Psoas muscle (tissue), 8 donors: ENCODE results near the gene CCDC88C. TPM values are rescaled to one million over a fixed set of nuclear protein-coding genes. Genes with fewer than 3 reads are reported as not detected.
"Not testable (repeated sequence)": the region's sequence is repeated elsewhere in the genome, so short reads cannot be mapped to it uniquely, and the experiment has no call there.

Experiments used
- ATAC-seq, 4 donors: fragments of 200-7000 bp; cut with Tn5 transposase; one replicate each; pipeline ENCODE4 v1.9.1; 2020; ENCODE audit warnings: moderate library complexity in 3 of 4, mild to moderate bottlenecking in 2 of 4
- DNase-seq, 2 donors: peaks; one replicate each; pipeline ENCODE4 v3.0.0-alpha.2; 2020
- H3K27ac ChIP-seq: fragments of 200-600 bp; one replicate; pipeline ENCODE4 v1.8.0; 2022
- H3K27me3 ChIP-seq, 3 donors: fragments of 200-600 bp in 1 of 3; one replicate each; pipeline versions ENCODE4 v1.6.1 to v1.8.0; 2013 to 2022; ENCODE audit warnings: low read length in 2 of 3, mild to moderate bottlenecking in 2 of 3, moderate library complexity in 1 of 3; ENCODE audit not compliant: insufficient read depth in 3 of 3
- H3K36me3 ChIP-seq, 2 donors: fragments of 200-600 bp in 1 of 2; one replicate each; pipeline versions ENCODE4 v1.6.1 to v1.8.0; 2013 to 2022; ENCODE audit warnings: low read depth in 1 of 2, mild to moderate bottlenecking in 1 of 2, moderate library complexity in 1 of 2; ENCODE audit not compliant: insufficient read depth in 1 of 2
- H3K4me1 ChIP-seq: fragments of 200-600 bp; one replicate; pipeline ENCODE4 v1.8.0; 2022
- H3K4me3 ChIP-seq: fragments of 200-600 bp; one replicate; pipeline ENCODE4 v1.8.0; 2022; ENCODE audit warnings: mild to moderate bottlenecking
- H3K9me3 ChIP-seq: fragments of 200-600 bp; one replicate; pipeline ENCODE4 v1.8.0; 2022
- WGBS, 3 donors: extraction: QIAGEN DNeasy Blood & Tissue Kit; methylation state at CpG; one replicate each; pipeline versions ENCODE4 v1.1.6 to v1.1.7; 2013; 5-methylcytosine and 5-hydroxymethylcytosine counted together
- intact Hi-C, 2 donors: fragments of 100-400 bp; cut with DNase I; formaldehyde crosslinking; loops; one replicate each; pipeline versions ENCODE4 v1.11.0 to v1.14.2; 2022
- polyA plus RNA-seq, 3 donors: library from polyadenylated mRNA; stranded (reverse); fragments of 200-250 nt; gene quantifications; one replicate each; pipeline ENCODE4 v1.2.3, GENCODE V29; 2013
- total RNA-seq, 4 donors: library from RNA; stranded (reverse); fragmentation: NEBNext Ultra II Directional in 2 of 4; extraction: Animal tissue kit (Norgen Biotek cat#: 25700) in 2 of 4; gene quantifications; one replicate each; pipeline versions ENCODE4 v1.2.1 to v1.2.4, GENCODE V29; 2021 to 2023
- TF ChIP-seq, protein P1 (sequence below): fragments of 200-600 bp; IDR thresholded peaks from one replicate; pipeline ENCODE4 v1.8.0; 2022; ENCODE audit warnings: antibody characterized with exemption
- donor health status: healthy with polysubstance abuse.
- donor health status: DM: no; HTN: no; CAD: no; lungs with moderate emphysema.
- donor health status: Bipolar disorder and iron deficiency.
- donor health status: healthy.
- donor health status: DM: yes; HTN: yes; CAD: no.
- donor health status: DM: no; HTN: no; CAD: no.
- donor health status: DM: no; HTN: no; CAD: no.
- donor health status: DM: yes; HTN: yes; CAD: no.

The CCDC88C gene
- total and polyA plus RNA-seq, 7 donors: 0.49 to 3.9 (median 2.4) TPM

DNA sequence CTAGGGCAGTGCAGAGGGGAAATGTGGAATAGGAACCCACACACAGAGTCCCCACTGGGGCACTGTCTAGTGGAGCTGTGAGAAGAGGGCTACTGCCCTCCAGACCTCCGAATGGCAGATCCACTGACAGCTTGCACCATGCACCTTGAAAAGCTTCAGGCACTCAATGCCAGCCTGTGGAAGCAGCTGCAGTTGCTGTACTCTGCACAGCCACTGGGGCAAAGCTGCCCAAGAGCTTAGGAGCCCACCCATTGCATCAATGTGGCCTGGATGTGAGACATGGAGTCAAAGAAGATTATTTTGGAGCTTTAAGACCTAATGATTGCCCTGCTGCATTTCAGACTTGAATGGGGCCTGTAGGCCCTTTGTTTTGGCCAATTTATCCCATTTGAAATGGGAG lies 21.7 kb upstream of the CCDC88C start:
- intact Hi-C loops: no loop called here
- H3K27me3 ChIP-seq: no peaks in the 10 kb centered on the region
- ATAC-seq: no peak
- WGBS, 3 donors: 86 to 94% (median 89%) methylated on average over 1 of the region's 1 CpG
- TF ChIP-seq, protein P1, sequence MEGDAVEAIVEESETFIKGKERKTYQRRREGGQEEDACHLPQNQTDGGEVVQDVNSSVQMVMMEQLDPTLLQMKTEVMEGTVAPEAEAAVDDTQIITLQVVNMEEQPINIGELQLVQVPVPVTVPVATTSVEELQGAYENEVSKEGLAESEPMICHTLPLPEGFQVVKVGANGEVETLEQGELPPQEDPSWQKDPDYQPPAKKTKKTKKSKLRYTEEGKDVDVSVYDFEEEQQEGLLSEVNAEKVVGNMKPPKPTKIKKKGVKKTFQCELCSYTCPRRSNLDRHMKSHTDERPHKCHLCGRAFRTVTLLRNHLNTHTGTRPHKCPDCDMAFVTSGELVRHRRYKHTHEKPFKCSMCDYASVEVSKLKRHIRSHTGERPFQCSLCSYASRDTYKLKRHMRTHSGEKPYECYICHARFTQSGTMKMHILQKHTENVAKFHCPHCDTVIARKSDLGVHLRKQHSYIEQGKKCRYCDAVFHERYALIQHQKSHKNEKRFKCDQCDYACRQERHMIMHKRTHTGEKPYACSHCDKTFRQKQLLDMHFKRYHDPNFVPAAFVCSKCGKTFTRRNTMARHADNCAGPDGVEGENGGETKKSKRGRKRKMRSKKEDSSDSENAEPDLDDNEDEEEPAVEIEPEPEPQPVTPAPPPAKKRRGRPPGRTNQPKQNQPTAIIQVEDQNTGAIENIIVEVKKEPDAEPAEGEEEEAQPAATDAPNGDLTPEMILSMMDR: no peak
- H3K36me3 ChIP-seq: no peaks in the 10 kb centered on the region
- no peaks in the 10 kb centered on the region for H3K4me1 ChIP-seq
- DNase-seq: no peak
- no peak overlapping the region for H3K27ac ChIP-seq
- no peak overlapping the region for H3K4me3 ChIP-seq
- no peaks in the 10 kb centered on the region for H3K9me3 ChIP-seq

DNA sequence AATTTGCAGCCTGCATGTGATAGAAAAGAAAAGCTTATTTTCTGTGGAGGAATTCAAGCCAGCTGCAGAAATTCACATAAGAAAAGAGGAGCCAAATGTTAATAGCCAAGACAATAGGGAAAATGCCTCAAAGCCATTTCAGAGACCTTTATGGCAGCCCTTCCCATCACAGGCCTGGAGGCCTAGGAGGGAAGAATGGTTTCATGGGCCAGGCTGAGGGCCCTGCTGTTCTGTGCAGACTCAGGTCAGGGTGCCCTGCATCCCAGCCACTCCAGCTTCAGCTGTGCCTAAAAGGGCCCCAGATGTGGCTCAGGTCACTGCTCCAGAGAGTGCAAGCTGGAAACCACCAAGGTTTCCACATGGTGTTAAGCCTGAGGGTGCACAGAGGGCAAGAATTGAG lies 21.2 kb upstream of the CCDC88C start:
- DNase-seq (no peak), ATAC-seq (no peak)
- no peaks in the 10 kb centered on the region for H3K9me3 ChIP-seq
- intact Hi-C loops: no loop called here
- no peaks in the 10 kb centered on the region for H3K4me1 ChIP-seq
- H3K36me3 ChIP-seq: no peaks in the 10 kb centered on the region
- no peaks in the 10 kb centered on the region for H3K27me3 ChIP-seq
- TF ChIP-seq, protein P1: no peak
- H3K4me3 ChIP-seq: no peak overlapping the region
- H3K27ac ChIP-seq: no peak overlapping the region

DNA sequence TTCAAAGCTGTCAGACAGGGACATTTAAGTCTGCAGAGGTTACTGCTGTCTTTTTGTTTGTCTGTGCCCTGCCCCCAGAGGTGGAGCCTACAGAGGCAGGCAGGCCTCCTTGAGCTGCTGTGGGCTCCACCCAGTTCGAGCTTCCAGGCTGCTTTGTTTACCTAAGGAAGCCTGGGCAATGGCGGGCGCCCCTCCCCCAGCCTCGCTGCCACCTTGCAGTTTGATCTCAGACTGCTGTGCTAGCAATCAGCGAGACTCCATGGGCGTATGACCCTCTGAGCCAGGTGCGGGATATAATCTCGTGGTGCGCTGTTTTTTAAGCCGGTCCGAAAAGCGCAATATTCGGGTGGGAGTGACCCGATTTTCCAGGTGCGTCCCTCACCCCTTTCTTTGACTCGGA lies 18.6 kb upstream of the CCDC88C start:
- H3K27me3 ChIP-seq, H3K9me3 ChIP-seq, H3K27ac ChIP-seq, H3K4me1 ChIP-seq, intact Hi-C loops, ATAC-seq, H3K4me3 ChIP-seq, H3K36me3 ChIP-seq, DNase-seq: not testable (repeated sequence)
- WGBS, 3 donors: 78 to 85% (median 84%) methylated on average over 16 of the region's 16 CpGs

DNA sequence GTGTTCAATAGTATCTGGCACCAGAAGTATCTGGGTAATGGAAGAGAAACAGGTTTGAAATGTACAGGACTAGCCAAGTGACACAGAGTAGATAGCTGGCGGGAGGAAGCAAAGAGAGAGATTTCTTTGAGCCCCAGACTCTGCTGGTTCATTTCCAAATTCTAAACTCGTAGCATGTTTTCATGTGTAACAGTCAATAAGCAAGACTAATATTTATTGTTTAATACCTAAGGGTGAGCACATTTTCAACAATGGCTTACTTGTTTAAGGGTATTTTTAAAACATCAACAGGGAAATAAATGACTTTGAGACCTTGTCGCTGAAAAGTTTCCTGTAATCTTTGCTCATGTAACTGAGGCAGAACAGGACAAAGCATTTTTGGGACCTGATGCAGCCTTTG lies 11.8 kb upstream of the CCDC88C start:
- ATAC-seq (no peak), DNase-seq (no peak)
- intact Hi-C loops: no loop called here
- no peaks in the 10 kb centered on the region for H3K9me3 ChIP-seq
- no peaks in the 10 kb centered on the region for H3K4me1 ChIP-seq
- whole genome bisulfite sequencing, 3 donors: 70 to 74% (median 70%) methylated on average over 3 of the region's 3 CpGs
- TF ChIP-seq, protein P1: no peak
- no peak overlapping the region for H3K27ac ChIP-seq
- no peaks in the 10 kb centered on the region for H3K36me3 ChIP-seq
- H3K4me3 ChIP-seq: no peak overlapping the region
- no peaks in the 10 kb centered on the region for H3K27me3 ChIP-seq

DNA sequence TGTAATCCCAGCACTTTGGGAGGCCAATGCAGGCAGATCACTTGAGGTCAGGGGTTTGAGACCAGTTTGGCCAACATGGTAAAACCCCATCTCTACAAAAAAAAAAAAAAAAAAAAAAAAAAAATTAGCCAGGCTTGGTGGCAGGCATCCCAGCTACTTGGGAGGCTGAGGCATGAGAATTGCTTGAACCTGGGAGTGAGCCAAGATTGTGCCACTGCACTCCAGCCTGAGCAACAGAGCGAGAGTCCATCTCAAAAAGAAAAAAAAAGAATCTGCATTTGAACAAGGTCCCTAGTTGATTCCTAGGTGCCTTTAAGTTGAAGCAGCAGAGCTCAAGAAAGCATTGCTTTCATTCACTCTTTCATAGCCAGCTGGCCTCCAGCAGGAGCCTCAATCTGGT lies 11.3 kb upstream of the CCDC88C start:
- WGBS, 3 donors: 27 to 39% (median 31%) methylated on average over 1 of the region's 1 CpG
- H3K9me3 ChIP-seq: not testable (repeated sequence)

DNA sequence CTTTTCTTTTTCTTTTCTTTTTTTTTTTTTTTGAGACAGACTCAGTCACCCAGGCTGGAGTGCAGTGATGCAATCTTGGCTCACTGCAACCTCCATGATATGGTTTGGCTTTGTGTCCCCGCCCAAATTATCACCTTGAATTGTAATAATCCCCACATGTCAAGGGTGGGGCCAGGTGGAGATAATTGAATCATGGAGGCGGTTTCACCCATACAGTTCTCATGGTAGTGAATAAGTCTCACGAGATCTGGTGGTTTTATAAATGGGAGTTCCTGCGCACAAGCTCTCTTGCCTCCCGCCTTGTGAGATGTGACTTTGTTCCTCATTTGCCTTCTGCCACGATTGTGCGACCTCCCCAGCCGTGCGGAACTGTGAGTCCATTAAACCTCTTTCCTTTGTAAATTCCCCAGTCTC lies 7.9 kb upstream of the CCDC88C start:
- H3K27ac ChIP-seq, DNase-seq, H3K9me3 ChIP-seq, H3K27me3 ChIP-seq, H3K36me3 ChIP-seq, H3K4me3 ChIP-seq, ATAC-seq, intact Hi-C loops, H3K4me1 ChIP-seq: not testable (repeated sequence)
- 72 to 90% (median 87%) methylated on average over 9 of the region's 9 CpGs for WGBS, 3 donors

More for the DNA sequence above, 11.3 kb upstream of the CCDC88C start:
- H3K27me3 ChIP-seq, ATAC-seq, H3K4me3 ChIP-seq, DNase-seq, H3K4me1 ChIP-seq, intact Hi-C loops, H3K27ac ChIP-seq, H3K36me3 ChIP-seq: not testable (repeated sequence)
